GM23338 (cell line): Measurements from ENCODE around the gene SLC6A8.

ENCODE experiments used
- CREB1 ChIP-seq: fragments of 250-450 bp; sonication (Bioruptor Pico); IDR thresholded peaks from 2 replicates; pipeline ENCODE4 v1.5.0; 2020; ENCODE audit warnings: low read depth, mild to moderate bottlenecking, moderate library complexity
- ETS1 ChIP-seq: IDR thresholded peaks from 2 replicates; pipeline ENCODE4 v1.6.1; 2016; ENCODE audit warnings: antibody characterized with exemption
- EZH2 ChIP-seq: fragments of 200-600 bp; sonication (generic); IDR thresholded peaks from one replicate; pipeline ENCODE4 v1.8.0; 2017; ENCODE audit warnings: antibody characterized with exemption, mild to moderate bottlenecking, low read depth; ENCODE audit not compliant: unreplicated experiment
- EZH2phosphoT487 ChIP-seq: fragments of 200-600 bp; sonication (generic); IDR thresholded peaks from one replicate; pipeline ENCODE4 v1.8.1; 2018; ENCODE audit warnings: antibody characterized with exemption; ENCODE audit not compliant: unreplicated experiment
- POLR2AphosphoS5 ChIP-seq: IDR thresholded peaks from 2 replicates; pipeline ENCODE4 v1.6.1; 2016; ENCODE audit warnings: antibody characterized with exemption, low read depth
- REST ChIP-seq: IDR thresholded peaks from one replicate; pipeline ENCODE4 v1.6.1; 2018; ENCODE audit warnings: antibody characterized with exemption; ENCODE audit not compliant: unreplicated experiment
- STAT1 ChIP-seq: IDR thresholded peaks from one replicate; pipeline ENCODE4 v1.6.1; 2016; ENCODE audit warnings: antibody characterized with exemption; ENCODE audit not compliant: unreplicated experiment
- ZNF114 ChIP-seq: fragments of 250-450 bp; sonication (Bioruptor Pico); IDR thresholded peaks from 2 replicates; pipeline ENCODE4 v1.5.0; 2020; ENCODE audit warnings: mild to moderate bottlenecking, moderate library complexity
- ZNF331 ChIP-seq: fragments of 250-450 bp; sonication (Bioruptor Pico); IDR thresholded peaks from 2 replicates; pipeline ENCODE4 v1.5.0; 2020; ENCODE audit warnings: low read depth, mild to moderate bottlenecking, moderate library complexity
- ZNF462 ChIP-seq: fragments of 250-450 bp; sonication (Bioruptor Pico); IDR thresholded peaks from 2 replicates; pipeline ENCODE4 v1.5.0; 2020; ENCODE audit warnings: mild to moderate bottlenecking, moderate library complexity
- TF ChIP-seq, protein P1 (sequence below), 2 experiments: fragments of 200-600 bp in 1 of 2; sonication (generic) in 1 of 2; conservative IDR thresholded peaks; 2 replicates each; pipeline versions ENCODE4 v1.5.1 to v1.6.1; 2016 to 2017; ENCODE audit warnings: antibody characterized with exemption in 2 of 2, low read depth in 2 of 2, mild to moderate bottlenecking in 2 of 2, moderate library complexity in 1 of 2

DNA sequence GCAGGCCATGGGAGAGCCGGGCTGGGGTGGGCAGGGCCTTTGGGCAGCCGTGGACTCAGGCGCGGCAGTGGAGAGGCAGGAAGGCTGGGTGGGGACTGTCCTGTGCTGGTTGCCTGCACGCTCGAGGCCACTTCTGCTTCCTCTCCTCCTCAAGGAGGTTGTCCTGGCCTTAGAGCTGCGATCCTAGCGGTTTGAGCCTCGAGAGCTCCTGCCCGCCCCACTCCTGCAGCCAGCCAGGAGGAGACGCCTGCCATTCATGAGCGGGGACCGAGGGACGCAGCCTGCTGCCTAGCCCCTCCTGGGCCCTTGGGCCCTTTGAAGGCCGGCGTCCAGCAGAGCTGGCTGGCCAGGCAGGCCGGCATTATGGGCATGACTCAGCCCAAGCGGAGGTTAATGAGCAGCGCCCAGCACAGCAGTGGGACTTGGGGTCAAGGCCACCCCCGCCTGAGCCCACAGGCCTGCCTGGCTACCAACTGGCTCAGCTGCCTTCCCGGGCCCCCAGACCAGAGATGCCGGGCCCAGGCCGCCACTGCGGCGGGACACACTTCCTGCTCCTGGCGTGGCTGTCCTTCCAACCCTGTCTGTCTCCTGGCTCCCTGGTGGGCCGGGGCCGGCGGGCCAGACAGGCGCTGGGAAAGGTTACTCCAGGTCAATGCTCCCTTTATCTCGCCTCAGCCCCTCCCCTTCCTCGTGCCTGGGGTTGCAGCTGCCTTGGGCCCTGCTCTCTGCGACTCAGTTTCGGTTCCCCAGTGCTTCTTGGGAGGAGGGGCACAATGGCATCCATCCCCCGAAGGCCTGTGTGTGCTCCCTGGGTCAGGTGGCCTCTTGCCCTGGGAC, 38.8 kb downstream of the SLC6A8 start:
- TF ChIP-seq, protein P1, sequence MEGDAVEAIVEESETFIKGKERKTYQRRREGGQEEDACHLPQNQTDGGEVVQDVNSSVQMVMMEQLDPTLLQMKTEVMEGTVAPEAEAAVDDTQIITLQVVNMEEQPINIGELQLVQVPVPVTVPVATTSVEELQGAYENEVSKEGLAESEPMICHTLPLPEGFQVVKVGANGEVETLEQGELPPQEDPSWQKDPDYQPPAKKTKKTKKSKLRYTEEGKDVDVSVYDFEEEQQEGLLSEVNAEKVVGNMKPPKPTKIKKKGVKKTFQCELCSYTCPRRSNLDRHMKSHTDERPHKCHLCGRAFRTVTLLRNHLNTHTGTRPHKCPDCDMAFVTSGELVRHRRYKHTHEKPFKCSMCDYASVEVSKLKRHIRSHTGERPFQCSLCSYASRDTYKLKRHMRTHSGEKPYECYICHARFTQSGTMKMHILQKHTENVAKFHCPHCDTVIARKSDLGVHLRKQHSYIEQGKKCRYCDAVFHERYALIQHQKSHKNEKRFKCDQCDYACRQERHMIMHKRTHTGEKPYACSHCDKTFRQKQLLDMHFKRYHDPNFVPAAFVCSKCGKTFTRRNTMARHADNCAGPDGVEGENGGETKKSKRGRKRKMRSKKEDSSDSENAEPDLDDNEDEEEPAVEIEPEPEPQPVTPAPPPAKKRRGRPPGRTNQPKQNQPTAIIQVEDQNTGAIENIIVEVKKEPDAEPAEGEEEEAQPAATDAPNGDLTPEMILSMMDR (conservative IDR thresholded peaks at IDR 0.05; ENCODE audit: low read depth in 2 of 2): no peak
- TF ChIP-seq REST (no peak), CREB1 (CRISPR knock-in tag) (no peak), EZH2 (no peak), POLR2AphosphoS5 (no peak), ZNF331 (CRISPR knock-in tag) (no peak), EZH2phosphoT487 (no peak), ETS1 (no peak), STAT1 (no peak), ZNF462 (CRISPR knock-in tag) (no peak), ZNF114 (no peak)
